ENCODE data around the gene ATP9A.
A peak's percentile ranks its signal among the peaks of the same experiment; 100 is the strongest.
"Not testable (repeated sequence)": the region's sequence is repeated elsewhere in the genome, so short reads cannot be mapped to it uniquely, and the experiment has no call there.

Gene ATP9A

DNA sequence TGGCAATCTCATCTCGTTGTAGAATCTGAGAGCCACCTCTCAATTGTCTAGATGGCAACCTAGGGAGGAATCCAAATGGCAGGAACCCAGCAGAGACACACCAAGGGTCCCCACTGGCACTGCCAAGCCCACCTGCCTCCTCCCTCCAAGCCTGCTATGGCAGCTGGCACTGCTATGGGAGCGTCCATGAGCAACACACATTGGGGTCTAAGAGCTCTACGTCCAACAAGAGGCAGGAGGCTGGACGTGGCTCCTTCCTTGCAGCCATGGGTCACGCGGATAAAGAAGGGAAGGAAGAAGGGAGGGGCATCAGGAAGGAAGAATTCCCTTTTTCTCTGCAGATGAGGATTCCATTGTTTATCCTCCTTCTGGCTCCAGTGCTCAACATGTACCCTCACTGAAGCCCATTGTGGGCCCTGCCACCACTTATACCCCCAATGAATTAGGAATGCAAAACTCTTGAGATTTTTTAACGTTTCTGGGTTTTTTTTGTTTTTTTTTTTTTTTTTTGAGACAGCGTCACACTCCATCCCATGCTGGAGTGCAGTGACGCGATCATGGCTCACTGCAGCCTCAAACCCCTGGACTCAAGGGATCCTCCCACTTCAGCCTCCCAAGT lies 17.3 kb downstream of the ATP9A start:
- no peak for DNase-seq (ENCODE audit: low spot score)
- Histone ChIP-seq H3K27ac (peak overlapping the region; percentile 78 to 83), H3K4me3 (no peak overlapping the region)
- TF ChIP-seq, protein P1, sequence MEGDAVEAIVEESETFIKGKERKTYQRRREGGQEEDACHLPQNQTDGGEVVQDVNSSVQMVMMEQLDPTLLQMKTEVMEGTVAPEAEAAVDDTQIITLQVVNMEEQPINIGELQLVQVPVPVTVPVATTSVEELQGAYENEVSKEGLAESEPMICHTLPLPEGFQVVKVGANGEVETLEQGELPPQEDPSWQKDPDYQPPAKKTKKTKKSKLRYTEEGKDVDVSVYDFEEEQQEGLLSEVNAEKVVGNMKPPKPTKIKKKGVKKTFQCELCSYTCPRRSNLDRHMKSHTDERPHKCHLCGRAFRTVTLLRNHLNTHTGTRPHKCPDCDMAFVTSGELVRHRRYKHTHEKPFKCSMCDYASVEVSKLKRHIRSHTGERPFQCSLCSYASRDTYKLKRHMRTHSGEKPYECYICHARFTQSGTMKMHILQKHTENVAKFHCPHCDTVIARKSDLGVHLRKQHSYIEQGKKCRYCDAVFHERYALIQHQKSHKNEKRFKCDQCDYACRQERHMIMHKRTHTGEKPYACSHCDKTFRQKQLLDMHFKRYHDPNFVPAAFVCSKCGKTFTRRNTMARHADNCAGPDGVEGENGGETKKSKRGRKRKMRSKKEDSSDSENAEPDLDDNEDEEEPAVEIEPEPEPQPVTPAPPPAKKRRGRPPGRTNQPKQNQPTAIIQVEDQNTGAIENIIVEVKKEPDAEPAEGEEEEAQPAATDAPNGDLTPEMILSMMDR (IDR thresholded peaks at IDR 0.05), result no peak

DNA sequence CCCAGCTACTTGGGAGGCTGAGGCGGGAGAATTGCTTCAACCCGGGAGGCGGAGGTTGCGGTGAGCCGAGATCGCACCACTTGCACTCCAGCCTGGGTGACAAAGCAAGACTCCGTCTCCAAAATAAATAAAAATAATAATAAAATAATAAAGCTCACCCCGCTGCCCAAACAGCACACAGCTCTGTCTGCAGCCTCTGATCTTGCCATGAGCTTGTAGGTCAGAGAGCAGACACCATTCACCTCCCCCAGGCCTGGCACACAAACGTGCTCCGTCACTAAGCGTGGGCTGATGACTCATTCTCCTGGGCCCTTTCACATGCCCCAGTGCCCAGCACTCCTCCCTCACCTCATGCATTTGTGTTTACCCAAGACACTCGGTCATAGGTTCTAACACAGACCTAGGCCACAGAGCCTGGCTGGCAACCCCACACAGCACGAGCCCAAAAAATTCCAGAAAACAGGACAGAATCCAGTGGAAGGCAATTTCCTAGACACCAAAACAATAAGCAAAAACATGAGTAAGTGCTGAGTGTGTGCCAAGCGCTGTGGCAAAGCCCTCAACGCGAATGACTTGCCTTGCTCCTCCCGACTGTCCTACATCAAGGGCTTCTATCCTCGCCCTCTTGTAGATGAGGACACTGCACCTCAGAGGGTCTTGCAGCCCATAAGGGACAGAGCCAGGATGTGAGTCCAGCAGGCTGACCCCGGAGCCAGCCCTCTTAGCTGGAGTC lies 18.0 kb downstream of the ATP9A start:
- DNase-seq (ENCODE audit: low spot score), result peak; percentile 88
- TF ChIP-seq, protein P1 (IDR thresholded peaks at IDR 0.05), result no peak

DNA sequence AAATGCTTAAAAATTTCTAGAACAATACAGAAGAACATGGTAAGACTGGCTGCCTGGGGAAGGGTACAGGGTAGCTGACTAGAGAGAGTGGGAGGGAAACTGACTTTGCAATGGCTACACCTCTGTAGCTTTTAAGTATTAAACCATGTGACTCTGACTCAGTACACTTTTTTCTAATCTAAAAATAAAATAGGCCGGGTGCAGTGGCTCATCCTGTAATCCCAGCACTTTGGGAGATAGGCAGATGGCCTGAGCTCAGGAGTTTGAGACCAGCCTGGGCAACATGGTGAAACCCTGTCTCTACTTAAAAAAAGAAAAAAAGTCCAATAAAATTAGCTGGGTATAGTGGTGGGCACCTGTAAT lies 18.5 kb downstream of the ATP9A start:
- H3K27ac ChIP-seq, result peak overlapping the region in 1 of 2 donors; percentile 83
- TF ChIP-seq, protein P1 (IDR thresholded peaks at IDR 0.05), result no peak
- DNase-seq (ENCODE audit: low spot score), result no peak
- H3K4me3 ChIP-seq, result no peak overlapping the region

More for the DNA sequence above, 18.0 kb downstream of the ATP9A start:
- H3K27ac ChIP-seq, result peak overlapping the region; percentile 78 to 83
- no peak overlapping the region for H3K4me3 ChIP-seq

DNA sequence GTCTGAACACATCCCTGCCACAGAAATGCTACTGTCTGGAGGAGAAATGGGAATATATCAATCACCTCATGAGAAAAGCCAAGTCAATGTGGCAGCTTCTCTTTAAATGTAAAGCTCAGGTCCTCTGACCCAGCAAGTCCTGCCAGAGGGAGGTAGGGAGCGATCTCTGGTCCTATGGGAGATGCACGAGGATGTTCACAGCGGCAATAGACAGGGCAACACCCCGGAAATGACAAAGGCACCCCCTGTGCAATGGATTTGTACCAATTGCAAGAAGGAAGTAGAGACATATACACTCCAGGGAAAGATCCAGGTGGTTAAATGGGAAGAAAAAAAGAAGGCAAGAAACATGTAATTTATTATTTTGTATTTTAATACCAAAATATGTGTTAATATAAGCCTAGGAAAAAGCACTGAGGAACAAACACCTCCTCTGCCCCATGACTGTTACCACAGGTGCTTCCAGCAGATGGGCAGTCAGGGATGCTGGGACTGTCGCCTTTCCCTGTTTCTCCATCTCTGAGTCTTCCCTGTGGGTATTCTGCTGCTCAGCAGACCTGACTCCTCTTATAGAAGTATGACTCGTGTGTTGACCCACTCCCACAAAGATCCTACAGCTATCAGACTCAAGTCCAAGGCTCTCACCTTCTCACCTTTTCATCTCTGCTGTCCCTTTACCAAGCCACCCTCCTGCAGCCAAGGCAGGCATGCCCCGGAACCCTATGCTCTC lies 20.8 kb downstream of the ATP9A start:
- DNase-seq (ENCODE audit: low spot score), result no peak
- no peak overlapping the region for H3K4me3 ChIP-seq
- TF ChIP-seq, protein P1 (IDR thresholded peaks at IDR 0.05), result no peak
- H3K27ac ChIP-seq, result no peak overlapping the region

DNA sequence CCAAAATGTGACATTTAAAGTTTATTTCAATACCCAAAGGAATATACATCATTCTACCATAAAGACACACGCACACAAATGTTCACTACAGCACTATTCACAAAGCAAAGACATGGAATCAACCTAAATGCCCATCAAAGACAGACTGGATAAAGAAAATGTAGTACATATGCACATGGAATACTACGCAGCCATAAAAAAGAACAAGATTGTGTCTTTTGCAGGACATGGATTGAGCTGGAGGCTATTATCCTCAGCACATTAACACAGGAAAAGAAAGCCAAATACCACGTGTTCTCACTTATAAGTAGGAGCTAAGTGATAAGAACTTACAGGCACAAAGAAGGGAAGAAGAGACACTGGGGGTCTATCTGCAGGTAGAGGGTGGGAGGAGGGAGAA lies 22.4 kb downstream of the ATP9A start:
- no peak overlapping the region for H3K4me3 ChIP-seq
- no peak overlapping the region for H3K27ac ChIP-seq
- TF ChIP-seq, protein P1 (IDR thresholded peaks at IDR 0.05), result no peak
- no peak for DNase-seq (ENCODE audit: low spot score)

DNA sequence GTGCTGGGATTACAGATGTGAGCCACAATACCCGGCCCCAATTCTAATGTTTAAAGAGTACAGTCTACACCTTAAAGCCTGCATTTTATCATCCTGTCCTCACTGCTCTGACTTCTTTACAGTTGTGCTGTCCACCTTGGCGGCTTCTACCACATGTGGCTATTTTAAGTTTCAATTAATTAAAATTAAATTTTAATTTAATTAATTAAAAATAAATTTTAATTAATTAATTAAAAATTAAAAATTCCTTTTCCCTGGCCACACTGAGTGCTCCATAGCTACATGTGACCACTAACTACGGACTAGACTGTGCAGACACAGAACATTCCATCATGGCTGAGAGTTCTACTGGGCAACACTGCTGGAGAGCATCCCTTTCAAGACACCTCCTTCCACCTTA lies 27.4 kb downstream of the ATP9A start:
- TF ChIP-seq, protein P1 (IDR thresholded peaks at IDR 0.05), result no peak

DNA sequence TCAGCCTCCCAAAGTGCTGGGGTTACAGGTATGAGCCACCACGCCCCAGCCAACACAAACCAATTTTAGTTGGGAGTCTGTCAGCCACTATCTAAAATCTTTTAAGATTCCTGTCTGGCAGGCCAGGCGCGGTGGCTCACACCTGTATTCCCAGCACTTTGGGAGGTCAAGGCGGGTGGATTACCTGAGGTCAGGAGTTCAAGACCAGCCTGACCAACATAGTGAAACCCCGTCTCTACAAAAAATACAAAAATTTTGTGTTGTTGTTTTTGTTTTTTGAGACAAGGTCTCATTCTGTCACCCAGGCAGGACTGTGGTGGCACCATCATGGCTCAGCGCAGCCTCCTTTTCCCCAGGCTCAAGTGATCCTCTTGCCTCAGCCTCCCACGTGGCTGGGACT lies 27.9 kb downstream of the ATP9A start:
- H3K4me3 ChIP-seq; H3K27ac ChIP-seq; DNase-seq (ENCODE audit: low spot score): not testable (repeated sequence)

More for the DNA sequence above, 27.4 kb downstream of the ATP9A start:
- H3K27ac ChIP-seq, result no peak overlapping the region
- no peak for DNase-seq (ENCODE audit: low spot score)
- no peak overlapping the region for H3K4me3 ChIP-seq

Measured in coronary artery (tissue), 2 donors.